KG1 (cell line): Measurements from ENCODE around the gene ZNF469.

ENCODE experiments used
- DNase-seq: peaks from one replicate; lab custom pipeline; 2025; lab: John Stamatoyannopoulos, UW

ZNF469 gene

GRCh38 chr16:88382491-88383400 is at the start of gene ZNF469:
ZNF469 (plus strand) TSS chr16:88382959; CDS start chr16:88427471, 44,512 bp downstream.
- DNase-seq: no peak

- DNase-seq: no peak
Observed at GRCh38 chr16:88333848-88334777, 48.6 kb upstream of the ZNF469 start.

- no peak for DNase-seq
Observed at GRCh38 chr16:88334778-88335720, 47.7 kb upstream of the ZNF469 start.

- no peak for DNase-seq
Observed at GRCh38 chr16:88337021-88337420, 45.7 kb upstream of the ZNF469 start.

- DNase-seq: no peak
Observed at GRCh38 chr16:88337538-88337937, 45.2 kb upstream of the ZNF469 start.

GRCh38 chr16:88338111-88338510 is 44.6 kb upstream of the ZNF469 start:
- DNase-seq: no peak

- no peak for DNase-seq
Observed at GRCh38 chr16:88338896-88339295, 43.9 kb upstream of the ZNF469 start.

GRCh38 chr16:88339930-88340754 is 42.6 kb upstream of the ZNF469 start:
- no peak for DNase-seq

DNA sequence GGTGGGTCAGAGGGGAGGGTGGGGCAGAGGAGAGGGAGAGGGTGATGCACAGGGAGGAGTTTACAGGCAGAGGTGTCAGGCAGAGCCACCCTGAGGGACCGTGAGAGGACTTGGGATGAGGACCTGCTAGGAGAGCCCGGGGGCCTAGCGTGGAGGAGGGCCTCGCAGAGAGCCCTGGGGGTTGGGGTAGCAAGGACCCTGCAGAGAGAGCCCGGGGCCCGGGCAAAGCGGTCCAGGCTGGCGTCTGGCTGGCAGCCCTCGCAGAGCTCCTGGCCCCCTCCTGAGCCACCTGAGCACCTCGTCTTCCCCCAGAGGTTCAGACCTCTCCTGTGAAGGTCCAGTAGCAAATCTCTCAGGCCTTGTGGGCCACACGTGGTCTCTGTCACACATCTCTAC is 42.0 kb upstream of the ZNF469 start:
- no peak for DNase-seq

GRCh38 chr16:88341551-88342290 is 41.0 kb upstream of the ZNF469 start:
- DNase-seq: no peak

GRCh38 chr16:88342491-88342890 is 40.3 kb upstream of the ZNF469 start:
- no peak for DNase-seq

GRCh38 chr16:88343271-88343791 is 39.4 kb upstream of the ZNF469 start:
- no peak for DNase-seq

- DNase-seq: no peak
Observed at GRCh38 chr16:88344411-88345030, 38.2 kb upstream of the ZNF469 start.

- no peak for DNase-seq
Observed at GRCh38 chr16:88345031-88345720, 37.6 kb upstream of the ZNF469 start.

DNA sequence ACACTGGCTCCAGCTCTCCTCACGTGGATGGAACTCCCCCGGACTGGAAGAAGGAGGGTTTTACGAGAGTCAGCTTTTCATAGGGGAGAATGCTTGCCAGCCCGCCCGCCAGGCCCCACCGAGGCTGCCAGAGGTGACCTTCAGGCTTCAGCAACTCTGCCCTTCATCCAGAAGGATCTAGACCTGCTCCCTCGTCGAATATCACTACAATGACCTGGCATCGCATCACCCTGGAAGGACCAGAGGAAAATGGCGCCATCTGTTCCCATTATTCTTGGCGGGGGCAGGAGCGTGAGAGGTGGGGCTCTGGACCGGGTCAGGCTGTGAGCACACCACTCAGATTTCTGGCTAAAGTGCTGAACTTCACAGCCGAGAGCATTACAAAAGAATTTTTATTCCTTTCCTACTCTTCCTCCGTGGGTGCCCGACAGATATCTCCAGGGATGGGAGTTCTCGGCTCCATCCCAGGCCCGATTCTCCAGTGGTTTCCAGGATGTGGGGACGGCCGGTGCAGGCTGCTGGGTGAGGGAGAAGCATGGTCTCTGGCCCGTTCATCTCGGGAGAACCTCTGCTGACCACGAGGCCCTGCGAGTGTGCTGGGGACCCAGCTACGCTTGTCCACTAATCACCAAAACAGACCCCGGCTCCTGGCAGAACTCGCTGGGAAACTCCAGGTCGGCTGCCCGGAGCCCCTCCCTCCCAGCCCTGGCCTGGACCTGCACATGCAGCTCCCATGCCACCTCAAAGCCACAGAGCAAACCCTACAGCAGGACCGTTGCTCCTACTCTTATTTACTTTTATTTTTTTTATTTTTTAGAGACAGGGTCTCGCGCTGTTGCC is 36.8 kb upstream of the ZNF469 start:
- no peak for DNase-seq

DNA sequence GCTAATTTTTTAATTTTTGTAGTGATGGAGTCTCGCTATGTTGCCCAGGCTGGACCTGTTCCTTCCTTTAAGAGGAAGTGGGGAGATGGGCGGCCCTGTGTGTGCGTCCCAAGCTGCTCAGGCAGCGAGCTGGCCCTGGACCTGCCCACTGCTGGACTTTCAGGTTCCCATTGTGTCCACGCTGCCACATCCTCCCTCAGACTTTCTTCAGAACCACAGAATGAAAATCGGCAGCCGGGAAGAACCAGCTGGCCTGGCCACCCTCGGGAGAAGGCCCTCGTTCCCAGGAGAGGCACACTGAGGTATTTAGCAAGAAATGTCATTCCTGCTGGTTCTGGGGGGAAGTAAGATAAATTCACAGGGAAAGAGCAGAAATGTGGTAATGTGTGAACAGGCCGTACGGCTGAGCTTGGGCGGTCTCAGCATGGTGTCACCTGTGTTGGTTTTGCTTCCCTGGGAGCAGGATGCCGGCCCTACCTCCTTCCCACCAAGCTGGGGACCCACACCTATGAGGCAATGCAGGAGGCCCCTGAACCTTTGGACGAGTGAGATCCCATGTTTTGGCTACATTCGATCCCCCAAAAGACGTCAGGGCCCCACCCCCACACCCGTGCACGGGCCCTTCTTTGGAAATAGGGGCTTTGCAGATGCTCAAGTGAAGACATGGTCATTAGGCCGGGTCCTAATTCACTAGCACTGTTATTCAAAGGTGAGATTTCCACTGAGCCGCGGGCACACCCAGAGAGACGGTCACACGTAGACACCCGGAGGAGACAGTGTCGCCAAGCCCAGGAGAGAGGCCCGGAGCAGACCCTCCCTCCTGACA is 35.9 kb upstream of the ZNF469 start:
- no peak for DNase-seq
